Hematopoietic multipotent progenitor cell treated with erythropoietin and hydrocortisone succinate and interleukin-3 and kit ligand, for 8 days (in vitro differentiated cells): ENCODE results near the gene MTRF1.
"Not testable (repeated sequence)": the region's sequence is repeated elsewhere in the genome, so short reads cannot be mapped to it uniquely, and the experiment has no call there.

Experiments
- DNase-seq: peaks from one replicate; pipeline ENCODE4 v3.0.0-alpha.2; 2015

MTRF1 gene

GRCh38 chr13:41263261-41263971, at the start of gene MTRF1:
Gene MTRF1, minus strand, starts transcription at chr13:41263576. Its CDS starts 2,669 bp downstream, at chr13:41260907.
- peak; percentile 89 for DNase-seq

DNA sequence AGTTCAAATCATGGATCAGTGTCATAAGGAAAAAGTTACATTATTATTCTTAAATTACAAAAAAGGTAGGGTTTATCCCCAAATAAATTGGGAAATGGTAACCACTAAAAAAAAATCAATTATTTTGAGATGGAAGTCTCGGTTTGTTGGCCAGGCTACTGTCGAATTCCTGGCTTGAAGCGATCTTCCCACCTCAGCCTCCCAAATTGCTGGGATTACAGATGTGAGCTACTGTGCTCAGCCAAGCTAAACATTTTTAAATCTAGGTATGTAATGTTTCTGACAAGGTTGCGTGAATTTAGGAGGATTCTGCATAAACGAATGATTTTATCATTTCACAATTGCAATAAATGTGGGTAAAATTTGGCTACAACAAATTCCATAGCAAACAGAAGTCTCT, 49.7 kb upstream of the MTRF1 start:
- no peak for DNase-seq

- DNase-seq: peak; percentile 55
Observed at GRCh38 chr13:41312176-41312500, 48.8 kb upstream of the MTRF1 start.

DNA sequence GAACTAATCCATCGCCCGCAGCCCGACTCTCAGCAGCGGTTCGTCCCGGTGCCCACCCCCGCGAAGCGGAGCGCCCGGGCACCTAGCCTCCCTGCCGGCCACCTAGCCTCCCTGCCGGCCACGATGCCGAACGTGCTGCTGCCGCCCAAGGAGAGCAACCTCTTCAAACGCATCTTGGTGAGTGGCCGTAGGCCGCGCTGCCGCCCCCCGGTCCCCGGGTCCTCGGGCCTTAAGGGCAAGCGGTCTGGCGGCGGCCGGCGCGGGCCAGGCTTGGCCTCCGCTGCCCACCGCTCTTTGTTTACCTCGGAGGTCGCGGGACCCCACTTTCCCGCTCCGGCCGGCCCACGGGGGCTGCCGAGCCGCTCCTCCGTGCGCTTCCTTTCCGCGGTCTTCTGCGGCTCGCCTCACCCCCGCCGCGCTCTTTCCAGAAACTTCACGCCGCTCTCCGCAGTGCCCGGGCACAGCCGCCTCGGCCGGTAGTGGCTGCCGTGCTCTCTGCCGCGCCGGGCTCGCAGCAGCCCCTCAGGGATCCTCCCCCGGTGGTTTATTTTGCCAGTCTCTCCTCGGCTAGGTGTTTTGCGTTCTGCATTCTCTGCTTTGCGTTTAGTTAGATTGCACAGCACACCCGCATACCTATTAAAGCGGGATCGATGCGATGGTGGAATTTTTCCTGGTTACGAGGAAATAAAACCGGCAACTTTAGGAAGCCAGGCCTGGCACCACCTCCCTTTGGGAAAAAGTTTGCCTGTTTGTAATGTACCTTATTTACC, 48.2 kb upstream of the MTRF1 start:
- peak; percentile 41 for DNase-seq

DNA sequence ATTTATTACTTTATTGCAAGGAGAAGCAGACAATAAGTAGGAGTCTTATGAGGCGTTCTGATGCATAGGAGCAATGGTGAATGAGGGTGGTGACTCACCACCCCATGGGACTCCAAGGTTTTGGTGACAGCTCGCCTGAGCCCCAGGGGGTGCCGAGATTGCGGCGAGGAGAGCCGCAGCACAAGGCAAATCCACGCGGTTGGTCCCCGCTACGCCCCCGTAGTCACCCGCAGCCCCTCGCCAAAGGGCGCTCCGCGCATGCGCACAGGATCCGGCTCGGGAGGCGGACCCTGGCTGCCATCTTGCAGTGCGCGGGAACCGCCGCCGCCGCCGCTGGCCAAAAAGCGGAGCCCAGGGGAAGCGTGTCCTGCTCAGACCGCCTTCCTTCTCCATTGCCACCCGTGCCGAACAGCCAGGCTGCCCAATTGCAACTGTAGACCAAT, 47.6 kb upstream of the MTRF1 start, which contains the start of gene NAA16:
Gene NAA16 (plus strand): TSS at position 305 of the 443 bp plus-strand sequence. CDS start 262 bp downstream, outside the sequence.
- peak; percentile 88 for DNase-seq

DNA sequence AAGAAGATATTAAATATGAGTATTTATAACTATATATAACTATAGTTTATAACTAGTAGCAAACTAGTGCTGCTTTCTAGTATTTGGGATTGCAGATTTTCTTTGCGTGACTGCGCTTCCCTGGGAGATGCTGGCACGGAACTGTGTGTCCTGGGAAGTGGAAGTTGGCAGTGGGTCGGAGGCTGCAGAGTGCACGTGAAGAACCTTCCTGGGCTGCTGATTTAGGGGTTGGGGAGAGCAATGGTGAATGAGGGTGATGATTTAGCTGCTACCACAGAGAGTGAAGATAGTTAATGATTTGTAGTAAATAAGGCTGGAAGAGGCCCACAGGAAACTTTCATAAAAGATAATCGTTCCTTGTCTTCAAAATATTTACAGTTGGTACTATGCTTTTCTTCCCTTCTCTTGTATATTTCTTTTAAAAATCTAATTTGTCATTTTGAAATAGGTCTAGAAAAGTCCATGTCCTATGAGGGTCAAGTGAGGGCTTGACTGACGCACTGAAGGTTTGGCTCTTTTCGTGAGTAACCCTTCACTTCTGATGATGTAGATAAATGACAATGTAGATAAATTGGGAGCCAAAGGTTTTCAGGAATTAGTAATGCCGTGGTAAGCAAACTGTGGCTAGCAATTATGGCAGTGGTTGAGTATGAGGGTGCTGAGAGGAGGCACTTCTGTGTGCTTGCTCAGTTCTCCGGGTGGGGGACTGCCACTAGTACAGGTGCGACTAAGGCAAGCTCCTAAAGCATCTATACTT, 44.7 kb upstream of the MTRF1 start:
- no peak for DNase-seq

DNA sequence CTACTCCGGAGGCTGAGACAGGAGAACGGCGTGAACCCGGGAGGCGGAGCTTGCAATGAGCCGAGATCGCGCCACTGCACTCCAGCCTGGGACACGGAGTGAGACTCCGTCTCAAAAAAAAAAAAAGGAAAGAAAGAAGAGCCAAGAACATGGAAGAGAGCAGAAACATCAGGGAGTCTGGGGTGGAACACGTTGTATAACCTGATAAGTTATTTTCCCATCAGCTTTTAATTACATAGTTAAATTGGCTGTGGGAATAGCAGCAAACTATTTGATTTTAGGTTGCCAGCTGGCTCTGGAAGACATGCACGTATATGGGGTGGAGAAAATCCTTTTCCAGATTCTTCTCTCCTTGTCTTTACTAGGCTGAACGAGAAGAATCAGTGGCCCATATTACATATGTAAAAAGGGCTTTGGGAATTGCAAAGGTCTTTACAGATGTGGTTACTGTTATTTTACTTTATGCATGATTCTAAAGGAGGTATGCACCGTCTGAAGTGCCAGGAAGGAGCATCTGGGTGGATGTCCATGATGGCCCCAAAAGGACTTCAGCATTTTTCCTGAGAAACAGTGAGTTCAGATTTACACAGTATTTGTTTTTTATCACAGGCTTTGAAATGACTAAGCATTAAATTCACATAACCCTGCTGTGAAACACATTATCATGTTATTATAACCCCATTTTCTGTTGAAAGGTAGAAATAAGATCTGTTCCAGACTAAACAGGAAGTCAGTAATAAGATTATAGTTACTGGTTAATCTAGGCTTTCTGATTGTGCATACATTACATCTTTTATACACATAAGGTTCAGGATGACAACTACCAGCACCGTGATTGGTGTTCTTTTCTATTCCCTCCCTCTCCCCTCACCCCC, 43.1 kb upstream of the MTRF1 start:
- no peak for DNase-seq

DNA sequence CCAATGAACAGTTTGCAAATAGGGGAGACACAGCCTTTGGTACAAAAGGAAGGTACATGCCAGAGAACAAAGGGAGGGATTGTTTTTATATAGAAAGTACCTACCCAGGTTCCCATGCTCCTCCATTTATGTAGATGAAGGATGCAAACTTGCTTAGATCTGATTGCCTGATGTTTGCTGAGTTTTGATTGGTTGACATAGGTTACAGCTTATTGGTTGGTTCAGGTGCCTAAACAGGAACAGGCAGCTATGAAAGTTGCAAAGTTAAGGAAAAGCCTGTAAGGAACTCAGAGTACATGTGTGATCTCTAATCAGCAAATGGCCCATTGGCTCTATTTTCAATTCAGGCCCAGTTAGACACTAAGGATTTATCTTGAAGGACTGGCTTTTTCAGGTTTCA, 41.2 kb upstream of the MTRF1 start:
- DNase-seq: no peak

- DNase-seq: no peak
Observed at GRCh38 chr13:41302743-41303142, 39.4 kb upstream of the MTRF1 start.

GRCh38 chr13:41299316-41300094, 36.1 kb upstream of the MTRF1 start:
- DNase-seq: no peak

DNA sequence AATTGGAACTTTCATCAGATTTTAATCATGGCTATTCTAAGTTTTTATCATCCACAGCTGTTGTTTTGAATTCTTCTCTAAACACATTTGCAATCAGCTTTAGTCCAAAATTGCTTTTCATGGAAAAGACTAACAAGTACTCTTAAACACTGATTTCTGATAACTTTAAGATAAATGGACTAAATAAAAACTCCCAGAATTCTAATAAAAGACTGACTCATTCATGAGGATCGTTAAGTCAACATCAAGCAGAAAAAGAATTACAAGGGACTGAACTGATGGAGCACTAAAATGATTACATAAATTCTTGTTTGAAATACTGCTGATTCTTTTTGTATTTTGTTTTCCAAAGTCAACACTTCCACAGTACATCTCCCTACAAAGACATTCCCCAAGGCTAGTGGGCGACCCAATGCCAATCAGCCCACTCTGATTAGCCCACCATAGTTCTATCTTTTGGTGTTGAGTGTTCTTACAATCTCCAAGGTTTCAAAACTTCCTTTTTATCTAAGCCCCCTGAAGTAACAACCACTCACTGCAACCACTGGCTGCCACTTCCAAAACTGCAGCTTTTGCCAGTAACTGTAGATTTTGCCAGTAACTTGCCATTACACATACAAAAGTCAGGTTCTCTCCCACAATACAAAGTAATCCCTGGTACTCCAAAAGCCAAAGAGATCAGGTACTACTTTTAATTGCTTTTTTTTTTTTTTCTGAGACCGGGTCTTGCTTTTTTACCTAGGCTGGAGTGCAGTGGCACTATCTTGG, 33.7 kb upstream of the MTRF1 start:
- no peak for DNase-seq

- no peak for DNase-seq
Observed at GRCh38 chr13:41295973-41296372, 32.6 kb upstream of the MTRF1 start.

- DNase-seq: no peak
Observed at GRCh38 chr13:41294914-41295313, 31.5 kb upstream of the MTRF1 start.

DNA sequence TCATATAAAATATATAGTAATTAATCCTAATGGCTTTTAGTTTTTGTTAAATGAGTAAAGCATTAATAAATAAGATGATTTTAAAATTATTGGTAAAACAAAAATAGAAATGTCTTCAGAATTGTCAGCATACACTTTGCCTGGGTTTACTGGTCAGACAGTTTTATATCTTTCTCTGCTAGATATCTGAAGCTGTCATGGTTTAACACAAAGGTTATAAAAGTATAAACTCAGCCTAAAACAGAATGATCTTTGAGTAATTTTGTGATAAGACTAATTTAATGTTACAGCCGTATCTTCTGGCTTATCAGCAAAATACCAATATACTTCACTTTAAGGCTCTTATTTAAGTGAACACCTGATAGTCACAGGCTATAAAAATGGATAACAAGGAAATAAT, 29.9 kb upstream of the MTRF1 start:
- no peak for DNase-seq

DNA sequence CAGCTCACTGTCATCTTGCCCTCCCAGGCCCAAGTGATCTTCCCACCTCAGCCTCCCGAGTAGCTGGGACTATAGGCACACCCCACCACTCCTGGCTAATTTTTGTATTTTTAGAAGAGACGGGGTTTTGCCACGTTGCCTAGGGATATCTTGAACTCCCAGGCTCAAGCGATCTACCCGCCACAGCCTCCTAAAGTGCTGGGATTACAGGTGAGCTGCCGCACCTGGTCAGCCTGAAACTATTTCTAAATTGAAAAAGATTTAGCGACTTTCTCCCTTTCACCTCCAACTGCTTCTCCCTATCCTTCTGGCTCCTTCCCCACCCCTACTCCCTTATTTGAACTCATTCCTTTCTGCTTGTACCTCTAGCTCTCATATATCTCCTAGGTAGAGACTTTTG, 27.9 kb upstream of the MTRF1 start:
- no peak for DNase-seq

DNA sequence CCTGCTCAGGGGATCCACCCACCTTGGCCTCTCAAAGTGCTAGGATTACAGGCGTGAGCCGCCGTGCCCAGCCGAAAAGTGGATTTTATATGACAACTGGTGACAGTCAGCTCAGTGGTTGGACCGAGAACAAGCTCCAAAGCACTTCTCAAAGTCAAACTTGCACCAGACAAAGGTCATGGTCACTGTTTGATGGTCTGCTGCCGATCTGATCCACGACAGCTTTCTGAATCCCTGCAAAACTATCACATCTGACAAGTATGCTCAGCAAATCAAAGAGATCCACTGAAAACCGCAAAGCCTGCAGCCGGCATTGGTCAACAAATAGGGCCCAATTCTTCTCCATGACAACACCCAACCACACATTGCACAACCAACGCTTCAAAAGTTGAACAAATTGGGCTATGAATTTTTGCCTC, 26.1 kb upstream of the MTRF1 start:
- no peak for DNase-seq

GRCh38 chr13:41286370-41286769, 23.0 kb upstream of the MTRF1 start:
- DNase-seq: no peak

DNA sequence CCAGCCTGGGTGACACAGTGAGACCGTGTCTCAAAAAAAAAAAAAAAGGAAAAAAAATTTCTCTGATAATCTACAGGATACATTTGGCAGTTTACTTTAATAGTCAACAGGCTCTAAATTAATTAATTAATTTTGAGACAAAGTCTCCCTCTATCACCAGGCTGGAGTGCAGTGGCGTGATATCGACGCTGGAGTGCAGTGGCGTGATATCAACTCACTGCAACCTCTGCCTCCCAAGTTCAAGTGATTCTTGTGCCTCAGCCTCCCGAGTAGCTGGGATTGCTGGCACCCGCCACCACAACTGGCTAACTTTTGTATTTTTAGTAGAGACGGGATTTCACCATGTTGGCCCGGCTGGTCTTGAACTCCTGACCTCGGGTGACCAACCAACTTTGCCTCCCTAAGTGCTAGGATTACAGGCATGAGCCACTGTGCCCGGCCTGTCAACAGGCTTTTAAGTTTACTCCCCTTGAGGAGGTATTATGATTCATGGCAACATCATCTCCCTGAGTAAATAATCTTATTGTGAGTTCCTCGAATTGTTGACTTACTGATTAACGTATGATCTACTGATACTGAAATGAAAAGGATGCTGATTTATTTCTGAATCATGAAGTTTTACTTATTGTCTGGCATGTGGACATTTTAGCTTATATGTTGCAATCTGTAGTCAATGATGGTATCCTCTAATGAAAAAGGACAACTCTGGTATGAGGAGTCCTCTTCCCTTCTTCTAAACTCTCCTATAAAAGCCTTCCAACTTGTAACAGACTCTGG, 21.3 kb upstream of the MTRF1 start:
- no peak for DNase-seq

GRCh38 chr13:41282129-41282571, 18.8 kb upstream of the MTRF1 start:
- DNase-seq: no peak

DNA sequence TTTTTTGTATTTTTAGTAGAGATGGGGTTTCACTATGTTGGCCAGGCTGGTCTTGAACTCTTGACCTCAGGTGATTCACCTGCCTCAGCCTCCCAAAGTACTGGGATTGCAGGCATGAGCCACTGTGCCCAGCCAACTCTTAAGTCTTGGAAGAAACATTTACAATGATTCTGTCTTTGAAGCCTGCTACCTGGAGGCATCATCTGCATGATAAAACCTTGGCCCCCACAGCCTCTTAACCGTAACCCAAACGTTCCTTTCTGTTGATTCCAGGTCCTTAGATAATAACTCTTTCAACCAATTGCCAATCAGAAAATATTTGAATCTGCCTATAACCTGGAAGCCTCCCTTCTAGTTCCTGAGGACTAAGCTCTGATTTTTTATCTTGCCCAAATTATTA, 15.8 kb upstream of the MTRF1 start:
- DNase-seq: not testable (repeated sequence)
